ENCODE results near the gene CENPX.

GRCh38 chr17:81983639-81984373 is 38.9 kb downstream of the CENPX start:
- TF ChIP-seq, protein P1, sequence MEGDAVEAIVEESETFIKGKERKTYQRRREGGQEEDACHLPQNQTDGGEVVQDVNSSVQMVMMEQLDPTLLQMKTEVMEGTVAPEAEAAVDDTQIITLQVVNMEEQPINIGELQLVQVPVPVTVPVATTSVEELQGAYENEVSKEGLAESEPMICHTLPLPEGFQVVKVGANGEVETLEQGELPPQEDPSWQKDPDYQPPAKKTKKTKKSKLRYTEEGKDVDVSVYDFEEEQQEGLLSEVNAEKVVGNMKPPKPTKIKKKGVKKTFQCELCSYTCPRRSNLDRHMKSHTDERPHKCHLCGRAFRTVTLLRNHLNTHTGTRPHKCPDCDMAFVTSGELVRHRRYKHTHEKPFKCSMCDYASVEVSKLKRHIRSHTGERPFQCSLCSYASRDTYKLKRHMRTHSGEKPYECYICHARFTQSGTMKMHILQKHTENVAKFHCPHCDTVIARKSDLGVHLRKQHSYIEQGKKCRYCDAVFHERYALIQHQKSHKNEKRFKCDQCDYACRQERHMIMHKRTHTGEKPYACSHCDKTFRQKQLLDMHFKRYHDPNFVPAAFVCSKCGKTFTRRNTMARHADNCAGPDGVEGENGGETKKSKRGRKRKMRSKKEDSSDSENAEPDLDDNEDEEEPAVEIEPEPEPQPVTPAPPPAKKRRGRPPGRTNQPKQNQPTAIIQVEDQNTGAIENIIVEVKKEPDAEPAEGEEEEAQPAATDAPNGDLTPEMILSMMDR (IDR thresholded peaks at IDR 0.05; ENCODE audit: low read depth, low read length, poor library complexity, severe bottlenecking), result no peak
- TF ChIP-seq EZH2phosphoT487 (IDR thresholded peaks at IDR 0.05; ENCODE audit: borderline replicate concordance, low read length), result no peak

All from DOHH2 (cell line).